ENCODE data around the gene NNMT. TPM values are rescaled to one million over a fixed set of nuclear protein-coding genes. Genes with fewer than 3 reads are reported as not detected.

The NNMT gene
- total RNA-seq, 1 donor from 2014 or later: 375 TPM

- TF ChIP-seq CTCF (IDR thresholded peaks at IDR 0.05): no peak
- Mint-ChIP-seq H3K27ac (ENCODE audit: unreplicated experiment) (no peak overlapping the region), H3K27me3 (ENCODE audit: low read depth) (peaks cover 2% of the 10 kb centered on the region), H3K9me3 (ENCODE audit: low read depth) (no peaks in the 10 kb centered on the region), H3K4me1 (ENCODE audit: low read depth) (peaks cover 36% of the 10 kb centered on the region), H3K36me3 (ENCODE audit: low read depth) (peaks cover 6% of the 10 kb centered on the region), H3K4me3 (ENCODE audit: unreplicated experiment) (no peak overlapping the region)
- no peak for DNase-seq (ENCODE audit: low spot score)
Measured at GRCh38 chr11:114259551-114259983, 36.6 kb upstream of the NNMT start.

- peaks cover 2% of the 10 kb centered on the region for H3K27me3 Mint-ChIP-seq (ENCODE audit: low read depth)
Measured at GRCh38 chr11:114260077-114260476, 36.1 kb upstream of the NNMT start.

GRCh38 chr11:114260483-114260882 is 35.7 kb upstream of the NNMT start:
- no peak overlapping the region for H3K27ac Mint-ChIP-seq (ENCODE audit: unreplicated experiment)
- H3K9me3 Mint-ChIP-seq (ENCODE audit: low read depth): no peaks in the 10 kb centered on the region
- peaks cover 36% of the 10 kb centered on the region for H3K4me1 Mint-ChIP-seq (ENCODE audit: low read depth)
- H3K27me3 Mint-ChIP-seq (ENCODE audit: low read depth): peaks cover 2% of the 10 kb centered on the region
- no peak for TF ChIP-seq CTCF (IDR thresholded peaks at IDR 0.05)
- no peak for DNase-seq (ENCODE audit: low spot score)
- H3K36me3 Mint-ChIP-seq (ENCODE audit: low read depth): peaks cover 5% of the 10 kb centered on the region
- no peak overlapping the region for H3K4me3 Mint-ChIP-seq (ENCODE audit: unreplicated experiment)

More at GRCh38 chr11:114260077-114260476, 36.1 kb upstream of the NNMT start:
- no peak overlapping the region for H3K27ac Mint-ChIP-seq (ENCODE audit: unreplicated experiment)
- no peak for TF ChIP-seq CTCF (IDR thresholded peaks at IDR 0.05)
- peaks cover 6% of the 10 kb centered on the region for H3K36me3 Mint-ChIP-seq (ENCODE audit: low read depth)
- no peak for DNase-seq (ENCODE audit: low spot score)
- no peak overlapping the region for H3K4me3 Mint-ChIP-seq (ENCODE audit: unreplicated experiment)
- H3K4me1 Mint-ChIP-seq (ENCODE audit: low read depth): peaks cover 36% of the 10 kb centered on the region
- H3K9me3 Mint-ChIP-seq (ENCODE audit: low read depth): no peaks in the 10 kb centered on the region

- no peak overlapping the region for H3K27ac Mint-ChIP-seq (ENCODE audit: unreplicated experiment)
- no peak for DNase-seq (ENCODE audit: low spot score)
- peaks cover 4% of the 10 kb centered on the region for H3K36me3 Mint-ChIP-seq (ENCODE audit: low read depth)
- no peak overlapping the region for H3K4me3 Mint-ChIP-seq (ENCODE audit: unreplicated experiment)
- H3K4me1 Mint-ChIP-seq (ENCODE audit: low read depth): peaks cover 34% of the 10 kb centered on the region
- TF ChIP-seq CTCF (IDR thresholded peaks at IDR 0.05): no peak
- peaks cover 6% of the 10 kb centered on the region for H3K27me3 Mint-ChIP-seq (ENCODE audit: low read depth)
- no peaks in the 10 kb centered on the region for H3K9me3 Mint-ChIP-seq (ENCODE audit: low read depth)
Measured at GRCh38 chr11:114261791-114262190, 34.4 kb upstream of the NNMT start.

- peaks cover 24% of the 10 kb centered on the region for H3K4me1 Mint-ChIP-seq (ENCODE audit: low read depth)
- no peak for DNase-seq (ENCODE audit: low spot score)
Measured at GRCh38 chr11:114262681-114263512, 33.3 kb upstream of the NNMT start.

More at GRCh38 chr11:114262681-114263512, 33.3 kb upstream of the NNMT start:
- no peak overlapping the region for H3K4me3 Mint-ChIP-seq (ENCODE audit: unreplicated experiment)
- H3K36me3 Mint-ChIP-seq (ENCODE audit: low read depth): no peaks in the 10 kb centered on the region
- H3K27me3 Mint-ChIP-seq (ENCODE audit: low read depth): peaks cover 11% of the 10 kb centered on the region
- H3K9me3 Mint-ChIP-seq (ENCODE audit: low read depth): no peaks in the 10 kb centered on the region
- peak; percentile 89 for TF ChIP-seq CTCF (IDR thresholded peaks at IDR 0.05)
- H3K27ac Mint-ChIP-seq (ENCODE audit: unreplicated experiment): no peak overlapping the region

Measured in chondrocyte (in vitro differentiated cells).